ENCODE measurements around the gene RNF125. TPM values are rescaled to one million over a fixed set of nuclear protein-coding genes. Genes with fewer than 3 reads are reported as not detected.

The RNF125 gene
- total and polyA plus RNA-seq, 2 donors (not counting 1 experiment from before 2014, with no cell fraction given): 5.6 to 7.7 TPM

DNA sequence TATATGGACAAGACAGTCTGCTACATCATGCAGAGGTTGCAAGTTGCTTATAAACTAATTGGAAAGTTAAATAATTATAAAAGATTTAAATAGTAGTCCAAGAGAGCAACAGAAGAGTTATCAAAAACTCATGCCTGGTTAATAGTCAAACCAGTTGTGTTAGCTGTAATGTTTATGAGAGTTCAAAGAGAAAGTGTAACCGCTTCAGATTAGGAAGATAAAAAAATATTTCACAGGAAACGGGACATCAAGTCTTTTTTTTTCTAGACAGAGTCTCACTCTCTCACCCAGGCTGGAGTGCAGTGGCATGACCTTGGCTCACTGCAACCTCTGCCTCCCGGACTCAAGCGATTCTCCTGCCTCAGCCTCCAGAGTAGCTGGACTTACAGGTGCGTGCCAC lies 34.6 kb upstream of the RNF125 start:
- H3K9ac ChIP-seq (ENCODE audit: low read length): no peak overlapping the region
- ChIA-PET CTCF (no interaction called here), POLR2A (no interaction called here)
- no peak overlapping the region for H3K27ac Mint-ChIP-seq
- TF ChIP-seq, protein P1, sequence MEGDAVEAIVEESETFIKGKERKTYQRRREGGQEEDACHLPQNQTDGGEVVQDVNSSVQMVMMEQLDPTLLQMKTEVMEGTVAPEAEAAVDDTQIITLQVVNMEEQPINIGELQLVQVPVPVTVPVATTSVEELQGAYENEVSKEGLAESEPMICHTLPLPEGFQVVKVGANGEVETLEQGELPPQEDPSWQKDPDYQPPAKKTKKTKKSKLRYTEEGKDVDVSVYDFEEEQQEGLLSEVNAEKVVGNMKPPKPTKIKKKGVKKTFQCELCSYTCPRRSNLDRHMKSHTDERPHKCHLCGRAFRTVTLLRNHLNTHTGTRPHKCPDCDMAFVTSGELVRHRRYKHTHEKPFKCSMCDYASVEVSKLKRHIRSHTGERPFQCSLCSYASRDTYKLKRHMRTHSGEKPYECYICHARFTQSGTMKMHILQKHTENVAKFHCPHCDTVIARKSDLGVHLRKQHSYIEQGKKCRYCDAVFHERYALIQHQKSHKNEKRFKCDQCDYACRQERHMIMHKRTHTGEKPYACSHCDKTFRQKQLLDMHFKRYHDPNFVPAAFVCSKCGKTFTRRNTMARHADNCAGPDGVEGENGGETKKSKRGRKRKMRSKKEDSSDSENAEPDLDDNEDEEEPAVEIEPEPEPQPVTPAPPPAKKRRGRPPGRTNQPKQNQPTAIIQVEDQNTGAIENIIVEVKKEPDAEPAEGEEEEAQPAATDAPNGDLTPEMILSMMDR (IDR thresholded peaks at IDR 0.05): no peak
- ATAC-seq (ENCODE audit: low read depth) (no peak), DNase-seq (no peak)
- H3K4me3 ChIP-seq (ENCODE audit: control extremely low read depth in 1 of 5, extremely low read depth in 1 of 5, insufficient read depth in 1 of 5, low read depth in 2 of 5, low read length in 4 of 5): no peak overlapping the region
- H3K4me3 Mint-ChIP-seq: no peak overlapping the region
- no peak overlapping the region for H2AFZ ChIP-seq (ENCODE audit: insufficient read depth, low read depth, low read length, poor library complexity, severe bottlenecking)
- H3K36me3 ChIP-seq (replicated peaks in 1 of 2; ENCODE audit: control extremely low read depth in 1 of 2, control insufficient read depth in 1 of 2, extremely low read depth in 1 of 2, insufficient read depth in 2 of 2, low read length in 1 of 2): no peaks in the 10 kb centered on the region
- 83% methylated on average over 1 of the region's 5 CpGs for WGBS (ENCODE audit: insufficient coverage)
- H3K4me1 Mint-ChIP-seq: no peaks in the 10 kb centered on the region
- H3K4me1 ChIP-seq (ENCODE audit: control insufficient read depth in 2 of 2, insufficient read depth in 2 of 2, low read length in 2 of 2): no peaks in the 10 kb centered on the region
- H3K27me3 ChIP-seq (replicated peaks in 1 of 4; ENCODE audit: control extremely low read depth in 1 of 4, control insufficient read depth in 3 of 4, insufficient read depth in 4 of 4, low read length in 3 of 4): no peaks in the 10 kb centered on the region
- no peaks in the 10 kb centered on the region for H3K27me3 Mint-ChIP-seq
- peaks cover under 1 to 3% (median 2%) of the 10 kb centered on the region in 3 donors for H3K9me3 ChIP-seq (ENCODE audit: control extremely low read depth in 1 of 3, control insufficient read depth in 2 of 3, insufficient read depth in 1 of 3, low read length in 2 of 3)
- H4K20me1 ChIP-seq (ENCODE audit: control insufficient read depth, insufficient read depth, low read length, poor library complexity, severe bottlenecking): no peaks in the 10 kb centered on the region
- H3K4me2 ChIP-seq (replicated peaks; ENCODE audit: low read depth, low read length, poor library complexity, severe bottlenecking): no peak overlapping the region
- intact Hi-C loops (cut with micrococcal nuclease): no loop called here
- no peak overlapping the region for H3K27ac ChIP-seq (ENCODE audit: low read length in 2 of 2)
- H3K79me2 ChIP-seq (ENCODE audit: control insufficient read depth, insufficient read depth, low read length): no peaks in the 10 kb centered on the region
- peaks cover 4% of the 10 kb centered on the region for H3K9me3 Mint-ChIP-seq (ENCODE audit: insufficient read depth)

- Mint-ChIP-seq H3K9me3 (ENCODE audit: insufficient read depth) (no peaks in the 10 kb centered on the region), H3K27me3 (no peaks in the 10 kb centered on the region), H3K4me1 (peaks cover 16% of the 10 kb centered on the region), H3K4me3 (peak overlapping the region; percentile 45), H3K27ac (peak overlapping the region; percentile 10)
- ATAC-seq (ENCODE audit: low read depth) (peak; percentile 63), DNase-seq (peak; percentile 16)
- 38% methylated on average over 2 of the region's 2 CpGs for WGBS (ENCODE audit: insufficient coverage)
- no peaks in the 10 kb centered on the region for H4K20me1 ChIP-seq (ENCODE audit: control insufficient read depth, insufficient read depth, low read length, poor library complexity, severe bottlenecking)
- H3K4me3 ChIP-seq (ENCODE audit: control extremely low read depth in 1 of 5, extremely low read depth in 1 of 5, insufficient read depth in 1 of 5, low read depth in 2 of 5, low read length in 4 of 5): no peak overlapping the region
- peak overlapping the region in 1 of 2 donors; percentile 61 for H3K27ac ChIP-seq (ENCODE audit: low read length in 2 of 2)
- H3K4me1 ChIP-seq (ENCODE audit: control insufficient read depth in 2 of 2, insufficient read depth in 2 of 2, low read length in 2 of 2): peaks cover 10 to 15% of the 10 kb centered on the region in 2 donors
- H3K27me3 ChIP-seq (replicated peaks in 1 of 4; ENCODE audit: control extremely low read depth in 1 of 4, control insufficient read depth in 3 of 4, insufficient read depth in 4 of 4, low read length in 3 of 4): no peaks in the 10 kb centered on the region
- no peak for TF ChIP-seq EZH2 (IDR thresholded peaks at IDR 0.05; ENCODE audit: borderline replicate concordance, insufficient read depth, low read depth, low read length, poor library complexity, severe bottlenecking)
- TF ChIP-seq, protein P1 (IDR thresholded peaks at IDR 0.05): no peak
- H2AFZ ChIP-seq (ENCODE audit: insufficient read depth, low read depth, low read length, poor library complexity, severe bottlenecking): peak overlapping the region; percentile 3
- no peaks in the 10 kb centered on the region for H3K36me3 ChIP-seq (replicated peaks in 1 of 2; ENCODE audit: control extremely low read depth in 1 of 2, control insufficient read depth in 1 of 2, extremely low read depth in 1 of 2, insufficient read depth in 2 of 2, low read length in 1 of 2)
- intact Hi-C loops (cut with micrococcal nuclease): no loop called here
- H3K79me2 ChIP-seq (ENCODE audit: control insufficient read depth, insufficient read depth, low read length): no peaks in the 10 kb centered on the region
- CTCF ChIA-PET: interaction anchor here (0.8 to 1.1 kb wide), 3 partner anchors 9 to 28 kb away, joined by 3 to 4 read pairs (median 3); partner anchors contain the start of gene RNF125
- H3K9ac ChIP-seq (ENCODE audit: low read length): peak overlapping the region; percentile 19
- H3K9me3 ChIP-seq (ENCODE audit: control extremely low read depth in 1 of 3, control insufficient read depth in 2 of 3, insufficient read depth in 1 of 3, low read length in 2 of 3): no peaks in the 10 kb centered on the region
- peak overlapping the region; percentile 32 for H3K4me2 ChIP-seq (replicated peaks; ENCODE audit: low read depth, low read length, poor library complexity, severe bottlenecking)
- POLR2A ChIA-PET: no interaction called here
Observed at GRCh38 chr18:31990823-31991222, 27.8 kb upstream of the RNF125 start.

All from B cell (primary cell).